ENCODE results near the gene SH3D21. TPM values are rescaled to one million over a fixed set of nuclear protein-coding genes. Genes with fewer than 3 reads are reported as not detected.

Gene SH3D21
- total RNA-seq = 1.3 TPM
- 6.0 TPM for polyA plus RNA-seq
- long read RNA-seq, donor 1 = 0 reads
- long read RNA-seq, donor 2 = 0 reads
- long read RNA-seq, donor 3 = 0 reads
- long read RNA-seq, donor 4 = 0 reads
- long read RNA-seq, donor 5, partial matches to known transcripts = 5 of 68 reads
- long read RNA-seq, donor 5, other reads (novel, unspliced or antisense) = 63 of 68 reads
- long read RNA-seq, donor 6, partial matches to known transcripts = 0 of 18 reads
- long read RNA-seq, donor 6, other reads (novel, unspliced or antisense) = 18 of 18 reads
- long read RNA-seq, donor 7 = 0 reads
- long read RNA-seq, donor 8 = 0 reads
- long read RNA-seq, donor 9 = 0 reads
- long read RNA-seq, donor 10 = 0 reads

DNA sequence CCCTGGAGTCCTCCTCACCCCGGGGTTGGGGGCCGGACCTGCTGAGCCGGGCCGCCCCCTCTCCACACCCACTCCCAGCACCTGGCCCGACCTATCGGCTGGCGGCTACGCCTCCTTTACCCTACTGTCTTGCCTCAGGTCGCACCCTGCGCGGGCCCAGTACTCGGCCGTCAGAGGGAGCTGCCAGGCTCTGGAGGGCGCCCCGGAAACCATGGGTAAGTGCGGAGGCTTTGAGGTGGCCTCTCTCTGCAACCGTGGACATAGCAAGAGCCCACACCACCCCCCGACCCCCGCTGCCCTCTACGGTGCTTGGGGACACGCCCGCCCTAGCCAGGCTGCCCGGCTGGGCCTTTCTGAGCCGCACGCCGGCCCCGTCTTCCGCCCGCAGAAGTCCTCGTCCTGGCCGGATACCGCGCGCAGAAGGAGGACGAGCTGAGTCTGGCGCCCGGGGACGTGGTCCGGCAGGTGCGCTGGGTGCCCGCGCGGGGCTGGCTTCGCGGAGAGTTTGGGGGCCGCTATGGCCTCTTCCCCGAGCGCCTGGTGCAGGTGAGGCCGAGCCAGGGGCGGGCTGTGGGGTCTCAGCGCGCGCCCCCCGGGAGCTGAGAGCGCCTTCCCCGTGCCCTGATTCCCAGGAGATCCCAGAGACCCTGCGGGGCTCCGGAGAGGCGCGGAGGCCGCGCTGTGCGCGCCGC lies at the start of gene SH3D21:
Gene SH3D21 (plus strand): TSS at position 159 of the 692 bp plus-strand sequence. CDS start 53 bp downstream, at position 212.
- Histone ChIP-seq H3K36me3 (ENCODE audit: control insufficient read depth in 2 of 2, insufficient read depth in 2 of 2, low read length in 1 of 2) (peaks cover 25 to 34% of the 10 kb centered on the region in 2 donors), H3K9me3 (ENCODE audit: control insufficient read depth in 2 of 2, insufficient read depth in 1 of 2, low read length in 1 of 2) (no peaks in the 10 kb centered on the region), H3K4me1 (ENCODE audit: control insufficient read depth in 2 of 2, insufficient read depth in 2 of 2, low read length in 2 of 2) (peaks cover 9 to 12% of the 10 kb centered on the region in 2 donors), H3K27ac (ENCODE audit: low read depth in 1 of 2, low read length in 1 of 2) (no peak within 1 kb of the TSS), H3K27me3 (ENCODE audit: control insufficient read depth in 2 of 2, insufficient read depth in 1 of 2, low read length in 1 of 2) (no peaks in the 10 kb centered on the region), H3K4me3 (ENCODE audit: low read length in 2 of 2) (peak within 1 kb of the TSS; percentile 49 to 64)
- WGBS = 9% methylated on average over 65 of the region's 65 CpGs
- peak in 2 of 9 donors; percentile 26 to 48 for DNase-seq (ENCODE audit: low read depth in 6 of 9, low spot score in 9 of 9)

DNA sequence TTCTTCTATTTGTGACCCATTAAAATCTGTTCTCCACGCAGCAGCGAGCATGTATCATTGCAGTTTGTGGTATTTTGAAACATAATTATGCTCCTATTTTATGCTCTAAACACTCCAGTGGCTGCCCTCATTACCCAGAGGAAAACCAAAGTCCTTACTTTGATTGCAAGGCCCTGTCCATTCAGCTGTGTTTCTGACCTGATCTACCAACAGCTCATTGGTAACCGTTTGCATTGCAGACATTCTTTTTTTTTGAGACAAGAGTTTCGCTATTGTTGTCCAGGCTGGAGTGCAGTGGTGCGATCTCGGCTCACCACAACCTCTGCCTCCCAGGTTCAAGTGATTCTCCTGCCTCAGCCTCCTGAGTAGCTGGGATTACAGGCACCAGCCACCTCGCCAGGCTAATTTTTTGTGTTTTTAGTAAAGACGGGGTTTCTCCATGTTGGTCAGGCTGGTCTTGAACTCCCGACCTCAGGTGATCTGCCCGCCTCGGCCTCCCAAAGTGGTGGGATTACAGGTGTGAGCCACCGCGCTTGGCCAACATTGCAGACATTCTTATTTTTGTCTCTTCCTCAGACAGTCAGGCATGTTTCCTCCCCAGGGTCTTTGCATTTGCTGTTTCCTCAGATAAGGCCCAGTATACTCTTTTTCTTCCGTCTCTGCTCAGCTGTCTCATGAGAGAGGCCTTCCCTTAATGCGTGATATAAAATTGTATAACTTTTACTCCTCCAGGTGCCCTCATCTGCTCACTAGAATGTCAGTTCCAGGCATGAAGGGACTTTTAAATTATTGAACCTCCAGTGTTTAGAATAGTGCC lies 49.4 kb upstream of the SH3D21 start:
- no peaks in the 10 kb centered on the region for H3K9me3 ChIP-seq (ENCODE audit: control insufficient read depth in 2 of 2, insufficient read depth in 1 of 2, low read length in 1 of 2)
- 91% methylated on average over 15 of the region's 15 CpGs for WGBS

DNA sequence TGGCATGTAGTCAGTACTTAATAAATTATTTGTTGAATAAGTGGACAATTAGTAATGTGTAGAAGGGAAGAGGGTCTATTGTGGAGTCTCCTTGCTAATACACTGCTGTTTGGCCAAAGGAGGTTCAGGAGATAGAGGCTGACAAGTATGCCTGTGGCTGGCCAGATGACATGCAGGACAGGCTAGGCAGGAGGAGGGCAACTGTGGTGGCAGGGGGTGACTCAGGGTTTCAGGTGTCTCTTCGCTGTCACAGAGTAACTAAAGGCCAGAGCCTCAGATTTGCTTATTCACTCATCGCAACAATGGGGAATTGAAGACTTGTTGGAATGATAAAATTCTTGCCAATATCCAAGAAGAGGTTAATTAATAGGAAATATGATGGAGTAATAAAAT lies 48.8 kb upstream of the SH3D21 start:
- Histone ChIP-seq H3K9me3 (ENCODE audit: control insufficient read depth in 2 of 2, insufficient read depth in 1 of 2, low read length in 1 of 2) (no peaks in the 10 kb centered on the region), H3K4me3 (ENCODE audit: low read length in 2 of 2) (no peak overlapping the region), H3K27ac (ENCODE audit: low read depth in 1 of 2, low read length in 1 of 2) (peak overlapping the region in 1 of 2 donors; percentile 49), H3K4me1 (ENCODE audit: control insufficient read depth in 2 of 2, insufficient read depth in 2 of 2, low read length in 2 of 2) (peaks cover 0 to 2% of the 10 kb centered on the region in 2 donors), H3K27me3 (ENCODE audit: control insufficient read depth in 2 of 2, insufficient read depth in 1 of 2, low read length in 1 of 2) (no peaks in the 10 kb centered on the region), H3K36me3 (ENCODE audit: control insufficient read depth in 2 of 2, insufficient read depth in 2 of 2, low read length in 1 of 2) (peaks cover 4 to 32% of the 10 kb centered on the region in 2 donors)
- WGBS = 98% methylated on average over 2 of the region's 2 CpGs
- no peak for DNase-seq (ENCODE audit: low read depth in 6 of 9, low spot score in 9 of 9)

More for the DNA sequence above, 49.4 kb upstream of the SH3D21 start:
- H3K27me3 ChIP-seq (ENCODE audit: control insufficient read depth in 2 of 2, insufficient read depth in 1 of 2, low read length in 1 of 2) = no peaks in the 10 kb centered on the region
- H3K4me3 ChIP-seq (ENCODE audit: low read length in 2 of 2) = no peak overlapping the region
- DNase-seq (ENCODE audit: low read depth in 6 of 9, low spot score in 9 of 9) = no peak
- H3K4me1 ChIP-seq (ENCODE audit: control insufficient read depth in 2 of 2, insufficient read depth in 2 of 2, low read length in 2 of 2) = peaks cover 0 to 2% of the 10 kb centered on the region in 2 donors
- peak overlapping the region in 1 of 2 donors; percentile 18 for H3K27ac ChIP-seq (ENCODE audit: low read depth in 1 of 2, low read length in 1 of 2)
- H3K36me3 ChIP-seq (ENCODE audit: control insufficient read depth in 2 of 2, insufficient read depth in 2 of 2, low read length in 1 of 2) = peaks cover 4 to 32% of the 10 kb centered on the region in 2 donors

DNA sequence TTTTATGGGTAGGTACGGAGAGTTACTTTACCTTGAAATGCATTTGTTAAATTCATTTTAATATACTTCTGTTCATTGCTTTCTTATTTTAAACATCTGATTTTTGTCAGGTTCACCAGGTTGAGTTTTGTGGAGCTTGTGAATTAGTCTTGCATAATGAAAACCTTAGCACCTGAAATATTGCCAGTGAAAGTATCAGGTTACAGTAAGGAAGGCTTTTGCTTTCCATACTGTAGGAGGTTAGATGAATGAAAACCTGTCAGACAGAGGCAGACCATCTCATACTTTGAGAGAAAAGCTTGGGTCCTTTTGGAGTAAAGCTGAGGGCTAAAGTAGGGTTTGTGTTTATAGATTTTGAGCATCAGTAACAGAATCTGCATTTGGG lies 47.2 kb upstream of the SH3D21 start:
- Histone ChIP-seq H3K27ac (ENCODE audit: low read depth in 1 of 2, low read length in 1 of 2) (no peak overlapping the region), H3K4me1 (ENCODE audit: control insufficient read depth in 2 of 2, insufficient read depth in 2 of 2, low read length in 2 of 2) (peaks cover 0 to 2% of the 10 kb centered on the region in 2 donors), H3K9me3 (ENCODE audit: control insufficient read depth in 2 of 2, insufficient read depth in 1 of 2, low read length in 1 of 2) (no peaks in the 10 kb centered on the region), H3K36me3 (ENCODE audit: control insufficient read depth in 2 of 2, insufficient read depth in 2 of 2, low read length in 1 of 2) (peaks cover 4 to 35% of the 10 kb centered on the region in 2 donors), H3K4me3 (ENCODE audit: low read length in 2 of 2) (no peak overlapping the region), H3K27me3 (ENCODE audit: control insufficient read depth in 2 of 2, insufficient read depth in 1 of 2, low read length in 1 of 2) (no peaks in the 10 kb centered on the region)
- peak in 1 of 9 donors; percentile 16 for DNase-seq (ENCODE audit: low read depth in 6 of 9, low spot score in 9 of 9)
- 94% methylated on average over 1 of the region's 1 CpG for WGBS

DNA sequence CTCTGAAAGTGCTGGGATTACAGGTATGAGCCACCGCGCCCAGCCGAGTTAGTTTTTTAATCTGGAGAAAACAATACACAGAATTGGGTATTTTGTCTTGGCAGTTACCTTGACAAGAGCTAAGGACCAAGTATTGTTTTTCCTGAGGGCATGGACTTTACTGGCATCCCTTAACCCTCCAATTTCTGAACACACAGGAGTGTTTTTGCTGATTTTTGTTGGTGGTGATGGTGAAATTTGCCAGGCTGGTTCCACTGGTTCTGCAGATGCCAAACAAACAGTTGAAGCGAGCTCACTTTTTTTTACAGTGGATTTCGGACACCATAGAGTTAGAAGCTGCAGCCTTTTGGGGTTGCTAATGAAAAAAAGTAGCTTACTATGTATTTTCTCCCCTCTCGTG lies 37.2 kb upstream of the SH3D21 start:
- Histone ChIP-seq H3K9me3 (ENCODE audit: control insufficient read depth in 2 of 2, insufficient read depth in 1 of 2, low read length in 1 of 2) (no peaks in the 10 kb centered on the region), H3K4me1 (ENCODE audit: control insufficient read depth in 2 of 2, insufficient read depth in 2 of 2, low read length in 2 of 2) (no peaks in the 10 kb centered on the region), H3K36me3 (ENCODE audit: control insufficient read depth in 2 of 2, insufficient read depth in 2 of 2, low read length in 1 of 2) (peaks cover 22 to 48% of the 10 kb centered on the region in 2 donors), H3K4me3 (ENCODE audit: low read length in 2 of 2) (no peak overlapping the region), H3K27ac (ENCODE audit: low read depth in 1 of 2, low read length in 1 of 2) (no peak overlapping the region), H3K27me3 (ENCODE audit: control insufficient read depth in 2 of 2, insufficient read depth in 1 of 2, low read length in 1 of 2) (no peaks in the 10 kb centered on the region)
- 97% methylated on average over 6 of the region's 6 CpGs for WGBS
- no peak for DNase-seq (ENCODE audit: low read depth in 6 of 9, low spot score in 9 of 9)

DNA sequence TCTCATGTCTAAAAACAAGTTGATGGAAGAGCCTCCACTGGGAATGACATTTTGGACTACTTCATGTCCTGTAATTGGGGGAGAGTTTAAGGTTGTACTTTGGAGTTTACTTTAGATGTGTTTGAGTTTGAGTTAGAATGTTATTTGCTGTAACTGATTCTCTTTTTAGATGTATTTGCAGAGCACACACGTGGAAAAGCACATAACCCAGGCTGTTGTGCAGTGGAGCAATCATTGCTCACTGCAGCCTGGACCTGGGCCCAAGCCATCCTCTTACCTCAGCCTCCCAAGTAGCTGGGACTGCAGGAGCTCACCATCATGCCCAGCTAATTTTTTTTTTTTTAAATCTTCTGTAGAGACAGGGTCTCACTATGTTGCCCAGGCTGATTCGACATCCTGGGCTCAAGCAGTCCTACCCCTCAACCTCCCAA lies 36.7 kb upstream of the SH3D21 start:
- H3K27ac ChIP-seq (ENCODE audit: low read depth in 1 of 2, low read length in 1 of 2) = no peak overlapping the region
- H3K4me1 ChIP-seq (ENCODE audit: control insufficient read depth in 2 of 2, insufficient read depth in 2 of 2, low read length in 2 of 2) = no peaks in the 10 kb centered on the region
- no peaks in the 10 kb centered on the region for H3K9me3 ChIP-seq (ENCODE audit: control insufficient read depth in 2 of 2, insufficient read depth in 1 of 2, low read length in 1 of 2)
- DNase-seq (ENCODE audit: low read depth in 6 of 9, low spot score in 9 of 9) = no peak
- 98% methylated on average over 2 of the region's 2 CpGs for WGBS
- H3K27me3 ChIP-seq (ENCODE audit: control insufficient read depth in 2 of 2, insufficient read depth in 1 of 2, low read length in 1 of 2) = no peaks in the 10 kb centered on the region
- no peak overlapping the region for H3K4me3 ChIP-seq (ENCODE audit: low read length in 2 of 2)
- peaks cover 22 to 46% of the 10 kb centered on the region in 2 donors for H3K36me3 ChIP-seq (ENCODE audit: control insufficient read depth in 2 of 2, insufficient read depth in 2 of 2, low read length in 1 of 2)

DNA sequence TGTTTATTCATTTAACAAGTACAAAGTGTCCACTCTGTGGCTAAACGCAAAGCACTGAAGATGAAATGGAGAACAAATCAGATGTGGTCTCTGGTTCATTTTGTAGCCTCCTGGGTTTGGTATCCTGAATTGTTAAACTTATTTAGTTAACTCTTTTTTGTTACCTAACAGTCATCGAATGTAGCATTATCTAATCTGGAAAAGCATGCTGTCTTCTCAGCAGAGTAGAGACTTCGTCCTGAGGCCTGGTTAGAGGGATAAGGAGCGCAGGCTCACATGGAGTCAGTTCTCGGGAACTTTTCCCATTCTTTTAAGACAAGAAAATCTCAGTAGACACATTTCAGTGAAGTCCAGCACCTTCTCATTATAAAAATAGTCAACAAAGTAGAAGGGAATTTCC lies 33.1 kb upstream of the SH3D21 start:
- WGBS = 97% methylated on average over 5 of the region's 5 CpGs
- Histone ChIP-seq H3K4me3 (ENCODE audit: low read length in 2 of 2) (no peak overlapping the region), H3K27ac (ENCODE audit: low read depth in 1 of 2, low read length in 1 of 2) (no peak overlapping the region), H3K9me3 (ENCODE audit: control insufficient read depth in 2 of 2, insufficient read depth in 1 of 2, low read length in 1 of 2) (no peaks in the 10 kb centered on the region), H3K4me1 (ENCODE audit: control insufficient read depth in 2 of 2, insufficient read depth in 2 of 2, low read length in 2 of 2) (no peaks in the 10 kb centered on the region), H3K36me3 (ENCODE audit: control insufficient read depth in 2 of 2, insufficient read depth in 2 of 2, low read length in 1 of 2) (peaks cover 19 to 35% of the 10 kb centered on the region in 2 donors), H3K27me3 (ENCODE audit: control insufficient read depth in 2 of 2, insufficient read depth in 1 of 2, low read length in 1 of 2) (no peaks in the 10 kb centered on the region)
- no peak for DNase-seq (ENCODE audit: low read depth in 6 of 9, low spot score in 9 of 9)

DNA sequence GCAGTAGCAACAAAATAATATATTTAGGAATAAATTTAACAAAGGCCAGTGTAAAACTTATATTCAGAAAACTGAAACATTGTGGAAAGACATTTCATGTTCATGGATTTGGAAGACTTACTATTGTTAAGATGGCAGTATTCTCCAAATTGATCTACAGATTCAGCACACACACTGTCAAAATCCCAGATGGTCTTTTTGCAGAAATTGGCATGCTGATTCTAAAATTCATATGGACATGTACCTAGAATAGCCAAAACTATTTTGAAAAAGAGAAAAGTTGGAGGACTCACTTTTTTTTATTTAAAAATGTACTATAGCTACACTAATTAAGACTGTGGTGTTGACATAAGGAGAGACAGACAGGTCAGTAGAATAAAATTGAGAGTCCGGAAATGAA lies 32.0 kb upstream of the SH3D21 start:
- Histone ChIP-seq H3K9me3 (ENCODE audit: control insufficient read depth in 2 of 2, insufficient read depth in 1 of 2, low read length in 1 of 2) (no peaks in the 10 kb centered on the region), H3K36me3 (ENCODE audit: control insufficient read depth in 2 of 2, insufficient read depth in 2 of 2, low read length in 1 of 2) (peaks cover 19 to 28% of the 10 kb centered on the region in 2 donors), H3K27me3 (ENCODE audit: control insufficient read depth in 2 of 2, insufficient read depth in 1 of 2, low read length in 1 of 2) (no peaks in the 10 kb centered on the region), H3K4me1 (ENCODE audit: control insufficient read depth in 2 of 2, insufficient read depth in 2 of 2, low read length in 2 of 2) (no peaks in the 10 kb centered on the region), H3K27ac (ENCODE audit: low read depth in 1 of 2, low read length in 1 of 2) (no peak overlapping the region), H3K4me3 (ENCODE audit: low read length in 2 of 2) (no peak overlapping the region)
- DNase-seq (ENCODE audit: low read depth in 6 of 9, low spot score in 9 of 9) = no peak
- 93% methylated on average over 1 of the region's 1 CpG for WGBS

Measured in thymus (tissue), 14 donors.